CD14-positive monocyte (primary cell): ENCODE results near the gene CES3. TPM values are rescaled to one million over a fixed set of nuclear protein-coding genes. Genes with fewer than 3 reads are reported as not detected.

ENCODE experiments used
- DNase-seq, 3 donors: peaks; one replicate each; pipeline ENCODE4 v3.0.0-alpha.2; 2011 to 2022
- H2AFZ ChIP-seq: 2 replicates; pipeline ENCODE4 v1.6.0; 2012; ENCODE audit warnings: mild to moderate bottlenecking, low read depth, low read length, inconsistent platforms; ENCODE audit not compliant: insufficient read depth, poor library complexity, severe bottlenecking
- H3K27ac ChIP-seq, 2 donors: 1 replicate in 1 of 2; 2 replicates in 1 of 2; pipeline ENCODE4 v1.5.1; 2012 to 2013; ENCODE audit warnings: low read length in 2 of 2, control low read depth in 1 of 2, inconsistent platforms in 1 of 2, low read depth in 1 of 2, mild to moderate bottlenecking in 1 of 2
- H3K27me3 ChIP-seq, 2 donors: one replicate each; pipeline versions ENCODE4 v1.6.0 to v1.6.1; 2011 to 2013; ENCODE audit warnings: low read length in 2 of 2; ENCODE audit not compliant: control insufficient read depth in 2 of 2, insufficient read depth in 2 of 2
- H3K36me3 ChIP-seq, 2 donors: replicated peaks in 1 of 2; 1 replicate in 1 of 2; 2 replicates in 1 of 2; pipeline versions ENCODE4 v1.5.1 to v1.6.1; 2012 to 2013; ENCODE audit warnings: low read length in 2 of 2, control low read depth in 1 of 2, inconsistent platforms in 1 of 2, mild to moderate bottlenecking in 1 of 2; ENCODE audit not compliant: insufficient read depth in 2 of 2, control insufficient read depth in 1 of 2
- H3K4me1 ChIP-seq, 2 donors: 1 replicate in 1 of 2; 2 replicates in 1 of 2; pipeline versions ENCODE4 v1.5.1 to v1.6.1; 2012 to 2013; ENCODE audit warnings: low read length in 2 of 2, control low read depth in 1 of 2, inconsistent platforms in 1 of 2, mild to moderate bottlenecking in 1 of 2, moderate library complexity in 1 of 2; ENCODE audit not compliant: insufficient read depth in 2 of 2, control insufficient read depth in 1 of 2
- H3K4me2 ChIP-seq: replicated peaks from 2 replicates; pipeline ENCODE3; 2012; ENCODE audit warnings: low read length, moderate library complexity, mild to moderate bottlenecking; ENCODE audit not compliant: poor library complexity, severe bottlenecking; ENCODE audit errors: extremely low read depth
- H3K4me3 ChIP-seq, 3 experiments: fragments of 200-600 bp in 1 of 3; sonication (generic) in 1 of 3; replicated peaks in 1 of 3; 1 replicate in 2 of 3; 2 replicates in 1 of 3; pipeline ENCODE4 v1.5.1; 2011 to 2013; ENCODE audit warnings: low read length in 3 of 3, mild to moderate bottlenecking in 3 of 3, control low read depth in 2 of 3, low read depth in 2 of 3, inconsistent platforms in 1 of 3, moderate library complexity in 1 of 3
- H3K79me2 ChIP-seq: 2 replicates; pipeline ENCODE4 v1.6.0; 2012; ENCODE audit warnings: mild to moderate bottlenecking, control low read depth, inconsistent platforms, low read length, moderate library complexity; ENCODE audit not compliant: insufficient read depth
- H3K9ac ChIP-seq: 2 replicates; pipeline ENCODE4 v1.6.0; 2017; ENCODE audit warnings: low read length, mild to moderate bottlenecking; ENCODE audit not compliant: insufficient read depth, poor library complexity, severe bottlenecking
- H3K9me3 ChIP-seq, 2 donors: replicated peaks in 1 of 2; 1 replicate in 1 of 2; 2 replicates in 1 of 2; pipeline versions ENCODE4 v1.5.1 to v1.6.1; 2012 to 2013; ENCODE audit warnings: low read length in 2 of 2, control low read depth in 1 of 2; ENCODE audit not compliant: control insufficient read depth in 1 of 2, insufficient read depth in 1 of 2
- H4K20me1 ChIP-seq: 2 replicates; pipeline ENCODE4 v1.6.0; 2012; ENCODE audit warnings: mild to moderate bottlenecking, low read length, control low read depth, moderate library complexity; ENCODE audit not compliant: insufficient read depth
- H3K27ac Mint-ChIP-seq, 7 donors: one replicate each; pipeline ENCODE4 v1.8.0; 2020; ENCODE audit warnings: mild to moderate bottlenecking in 7 of 7, mixed read lengths in 7 of 7, moderate library complexity in 6 of 7, inconsistent platforms in 2 of 7
- H3K27me3 Mint-ChIP-seq, 3 donors: one replicate each; pipeline ENCODE4 v1.8.0; 2021 to 2022; ENCODE audit warnings: low read depth in 3 of 3, mild to moderate bottlenecking in 3 of 3, mixed read lengths in 3 of 3, moderate library complexity in 3 of 3, inconsistent platforms in 1 of 3
- H3K36me3 Mint-ChIP-seq, 2 donors: one replicate each; pipeline ENCODE4 v1.8.0; 2020; ENCODE audit warnings: mixed read lengths in 2 of 2, inconsistent platforms in 1 of 2, mild to moderate bottlenecking in 1 of 2
- H3K4me1 Mint-ChIP-seq: one replicate; pipeline ENCODE4 v1.8.0; 2020; ENCODE audit warnings: mild to moderate bottlenecking, mixed read lengths
- H3K4me3 Mint-ChIP-seq, 2 donors: one replicate each; pipeline ENCODE4 v1.8.0; 2020; ENCODE audit warnings: mild to moderate bottlenecking in 2 of 2, mixed read lengths in 2 of 2, moderate library complexity in 1 of 2
- H3K9me3 Mint-ChIP-seq, 7 donors: one replicate each; pipeline ENCODE4 v1.8.0; 2020 to 2022; ENCODE audit warnings: mixed read lengths in 7 of 7, mild to moderate bottlenecking in 6 of 7, moderate library complexity in 6 of 7, inconsistent platforms in 2 of 7
- WGBS: methylation state at CpG from one replicate; pipeline ENCODE4 v1.1.5; 2013; ENCODE audit warnings: missing lambda C conversion rate; ENCODE audit not compliant: insufficient coverage; 5-methylcytosine and 5-hydroxymethylcytosine counted together
- intact Hi-C, 2 donors: fragments of 100-400 bp; cut with micrococcal nuclease; formaldehyde crosslinking; loops; one replicate each; pipeline versions ENCODE4 v1.15.0 to v1.15.1; 2023
- polyA plus RNA-seq, 3 donors: library from polyadenylated mRNA; depleted of rRNA in 1 of 3; unstranded in 2 of 3; stranded (reverse) in 1 of 3; fragments of 300-500 nt in 2 of 3; fragments of >200 nt in 1 of 3; fragmentation: Illumina TruSeq in 2 of 3; gene quantifications; 1 replicate in 2 of 3; 2 replicates in 1 of 3; pipeline ENCODE4 v1.2.3, GENCODE V29; 2012 to 2021
- TF ChIP-seq, protein P1 (sequence below): fragments of 200-600 bp; IDR thresholded peaks from one replicate; pipeline ENCODE4 v1.8.0; 2022; ENCODE audit warnings: antibody characterized with exemption, mild to moderate bottlenecking

Gene CES3
- polyA plus RNA-seq, 3 donors, result 0.48 TPM; not detected in 2

DNA sequence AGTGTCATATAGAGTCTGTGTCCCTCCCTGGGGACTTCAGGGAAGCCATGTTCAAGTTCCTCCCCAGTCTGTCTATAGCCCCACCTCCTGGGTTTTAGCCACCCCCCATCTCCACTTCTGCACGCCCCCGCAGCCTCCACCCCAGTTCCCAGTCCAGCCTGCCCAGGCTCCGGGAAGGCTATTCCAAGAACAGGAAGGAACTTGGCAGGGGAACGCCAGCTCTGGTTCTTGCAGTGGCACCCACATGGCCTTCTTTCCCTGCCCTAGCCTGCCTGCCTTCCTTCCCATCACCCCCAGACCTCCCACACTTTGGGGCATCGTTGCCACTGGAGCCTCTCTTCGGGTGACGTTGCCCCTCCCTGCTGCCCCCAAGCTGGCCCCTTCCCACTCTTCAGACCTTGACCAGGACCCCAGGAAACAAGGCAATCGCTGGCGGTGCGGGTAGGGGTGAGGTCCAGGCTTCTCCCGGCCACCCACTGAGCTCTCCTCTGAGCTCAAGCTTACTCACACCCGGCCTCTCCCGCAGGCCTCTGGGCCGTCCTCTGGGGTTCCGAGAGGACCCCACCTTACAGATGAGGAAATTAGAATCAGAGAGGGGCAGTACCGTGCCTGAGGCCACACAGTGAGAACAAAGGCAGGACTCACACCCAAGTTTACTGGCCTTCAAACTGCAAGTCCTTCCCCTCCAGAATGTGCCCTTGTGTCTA lies 18.1 kb downstream of the CES3 start:
- Histone ChIP-seq H3K79me2 (no peaks in the 10 kb centered on the region), H3K4me3 (no peak overlapping the region), H3K9ac (no peak overlapping the region), H3K9me3 (no peaks in the 10 kb centered on the region), H2AFZ (no peak overlapping the region), H3K27ac (no peak overlapping the region), H3K27me3 (peaks cover 0 to 6% of the 10 kb centered on the region in 2 donors), H3K4me1 (no peaks in the 10 kb centered on the region), H3K4me2 (no peak overlapping the region), H3K36me3 (no peaks in the 10 kb centered on the region), H4K20me1 (no peaks in the 10 kb centered on the region)
- 67% methylated on average over 8 of the region's 16 CpGs for WGBS
- TF ChIP-seq, protein P1, sequence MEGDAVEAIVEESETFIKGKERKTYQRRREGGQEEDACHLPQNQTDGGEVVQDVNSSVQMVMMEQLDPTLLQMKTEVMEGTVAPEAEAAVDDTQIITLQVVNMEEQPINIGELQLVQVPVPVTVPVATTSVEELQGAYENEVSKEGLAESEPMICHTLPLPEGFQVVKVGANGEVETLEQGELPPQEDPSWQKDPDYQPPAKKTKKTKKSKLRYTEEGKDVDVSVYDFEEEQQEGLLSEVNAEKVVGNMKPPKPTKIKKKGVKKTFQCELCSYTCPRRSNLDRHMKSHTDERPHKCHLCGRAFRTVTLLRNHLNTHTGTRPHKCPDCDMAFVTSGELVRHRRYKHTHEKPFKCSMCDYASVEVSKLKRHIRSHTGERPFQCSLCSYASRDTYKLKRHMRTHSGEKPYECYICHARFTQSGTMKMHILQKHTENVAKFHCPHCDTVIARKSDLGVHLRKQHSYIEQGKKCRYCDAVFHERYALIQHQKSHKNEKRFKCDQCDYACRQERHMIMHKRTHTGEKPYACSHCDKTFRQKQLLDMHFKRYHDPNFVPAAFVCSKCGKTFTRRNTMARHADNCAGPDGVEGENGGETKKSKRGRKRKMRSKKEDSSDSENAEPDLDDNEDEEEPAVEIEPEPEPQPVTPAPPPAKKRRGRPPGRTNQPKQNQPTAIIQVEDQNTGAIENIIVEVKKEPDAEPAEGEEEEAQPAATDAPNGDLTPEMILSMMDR, result no peak
- Mint-ChIP-seq H3K4me3 (no peak overlapping the region), H3K27ac (no peak overlapping the region), H3K9me3 (no peaks in the 10 kb centered on the region), H3K4me1 (peaks cover 7% of the 10 kb centered on the region), H3K27me3 (peaks cover 17 to 28% (median 20%) of the 10 kb centered on the region in 3 donors), H3K36me3 (no peaks in the 10 kb centered on the region)
- DNase-seq, result no peak
- intact Hi-C loops, result no loop called here

DNA sequence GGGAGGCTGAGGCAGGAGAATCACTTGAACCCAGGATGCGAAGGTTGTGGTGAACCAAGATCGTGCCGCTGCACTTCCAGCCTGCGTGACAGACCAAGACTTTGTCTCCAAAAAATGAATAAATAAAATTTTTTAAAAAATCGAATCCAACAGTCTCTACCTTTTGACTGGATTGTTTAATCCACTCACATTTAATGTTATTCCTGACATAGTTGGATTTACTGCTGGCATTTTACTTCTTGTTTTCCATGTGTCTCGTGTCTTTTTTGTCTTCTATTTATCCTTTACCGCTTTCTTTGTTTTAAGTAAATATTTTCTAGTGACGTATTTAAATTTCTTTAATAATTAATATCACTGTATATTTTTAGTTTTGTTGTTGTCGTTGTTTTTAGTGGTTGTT lies 22.0 kb downstream of the CES3 start:
- Histone ChIP-seq H3K9me3 (no peaks in the 10 kb centered on the region), H3K9ac (no peak overlapping the region), H3K36me3 (no peaks in the 10 kb centered on the region), H3K4me2 (no peak overlapping the region), H2AFZ (no peak overlapping the region), H3K27ac (no peak overlapping the region), H4K20me1 (no peaks in the 10 kb centered on the region), H3K79me2 (no peaks in the 10 kb centered on the region), H3K27me3 (no peaks in the 10 kb centered on the region), H3K4me3 (no peak overlapping the region), H3K4me1 (no peaks in the 10 kb centered on the region)
- TF ChIP-seq, protein P1, result no peak
- WGBS, result 80% methylated on average over 1 of the region's 9 CpGs
- Mint-ChIP-seq H3K4me1 (no peaks in the 10 kb centered on the region), H3K27me3 (peaks cover 5 to 10% (median 5%) of the 10 kb centered on the region in 3 donors), H3K9me3 (no peaks in the 10 kb centered on the region), H3K36me3 (no peaks in the 10 kb centered on the region), H3K27ac (no peak overlapping the region), H3K4me3 (no peak overlapping the region)
- intact Hi-C loops, result no loop called here
- DNase-seq, result no peak
